ENCODE data around the gene DEFB132.

Gene DEFB132

GRCh38 chr20:297925-298775, 40.6 kb downstream of the DEFB132 start:
- no peak for DNase-seq

DNA sequence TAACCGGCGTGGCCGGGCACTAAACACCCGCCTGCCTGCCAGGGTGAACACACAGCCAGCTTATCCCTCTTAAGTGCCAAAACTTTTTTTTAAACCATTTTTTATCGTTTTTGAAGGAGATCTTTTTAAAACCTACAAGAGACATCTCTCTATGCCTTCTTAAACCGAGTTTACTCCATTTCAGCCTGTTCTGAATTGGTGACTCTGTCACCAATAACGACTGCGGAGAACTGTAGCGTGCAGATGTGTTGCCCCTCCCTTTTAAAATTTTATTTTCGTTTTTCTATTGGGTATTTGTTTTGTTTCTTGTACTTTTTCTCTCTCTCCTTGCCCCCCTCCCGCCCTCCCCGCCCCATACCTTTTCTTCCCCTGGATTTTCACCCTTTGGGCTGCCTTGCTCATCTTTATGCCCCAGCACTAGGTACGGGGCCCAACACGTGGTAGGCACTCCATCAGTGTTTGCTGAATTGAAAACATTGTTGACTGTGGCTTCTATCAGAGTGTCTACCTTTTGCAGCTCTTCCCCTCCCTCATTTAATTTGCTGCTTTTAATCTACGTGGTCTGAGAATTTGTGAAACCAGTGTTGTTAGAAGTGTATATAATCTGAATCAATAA, 41.4 kb downstream of the DEFB132 start:
- no peak for DNase-seq

- DNase-seq, result no peak
These were observed 42.9 kb downstream of the DEFB132 start for GRCh38 chr20:300345-300990.

GRCh38 chr20:301886-302848, 44.6 kb downstream of the DEFB132 start:
- no peak for DNase-seq

- no peak for DNase-seq
These were observed 48.2 kb downstream of the DEFB132 start for GRCh38 chr20:305745-306144.

GRCh38 chr20:308427-309038, 51.0 kb downstream of the DEFB132 start:
- DNase-seq, result no peak

- DNase-seq, result no peak
These were observed 51.8 kb downstream of the DEFB132 start for GRCh38 chr20:309306-309840.

DNA sequence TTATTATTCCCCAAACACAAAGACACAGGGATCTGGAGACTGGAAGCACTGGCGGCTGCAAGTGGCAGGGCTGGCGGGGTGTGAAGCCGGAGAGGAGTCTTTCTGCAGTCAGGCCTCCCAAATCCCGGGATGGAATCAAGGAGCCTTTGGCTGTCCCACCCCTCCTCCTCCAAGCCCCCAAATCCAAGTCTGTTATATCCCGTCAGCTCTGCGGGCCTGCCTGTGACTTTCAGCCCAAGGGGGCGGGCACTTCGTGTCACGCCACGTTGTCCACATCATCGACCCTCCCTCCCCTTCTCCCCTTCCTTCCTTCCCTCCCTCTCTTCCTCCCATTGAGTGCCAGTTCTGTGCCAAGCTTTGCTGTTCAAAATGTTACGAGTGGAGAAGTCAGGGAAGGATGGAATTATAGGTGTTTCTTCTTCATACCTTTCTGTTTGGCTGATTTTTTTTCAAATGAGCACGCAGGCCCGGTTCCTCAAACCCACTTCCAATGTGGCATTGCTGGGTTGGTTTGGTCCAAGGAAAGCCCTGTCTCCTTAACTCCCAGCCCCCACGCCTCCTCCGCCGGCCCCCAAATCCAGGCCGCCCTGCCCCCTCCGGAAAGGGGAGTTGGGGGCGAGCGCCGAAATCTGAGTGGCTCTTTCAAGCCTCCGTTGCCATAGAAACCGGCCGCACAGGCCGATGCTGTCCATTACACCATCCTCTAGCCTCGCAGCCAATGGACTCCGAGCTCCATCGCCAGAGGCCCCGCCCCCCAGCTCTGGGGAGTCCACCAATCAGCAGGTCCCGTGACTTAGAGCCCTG, 52.5 kb downstream of the DEFB132 start:
- peak; percentile 96 for DNase-seq

DNA sequence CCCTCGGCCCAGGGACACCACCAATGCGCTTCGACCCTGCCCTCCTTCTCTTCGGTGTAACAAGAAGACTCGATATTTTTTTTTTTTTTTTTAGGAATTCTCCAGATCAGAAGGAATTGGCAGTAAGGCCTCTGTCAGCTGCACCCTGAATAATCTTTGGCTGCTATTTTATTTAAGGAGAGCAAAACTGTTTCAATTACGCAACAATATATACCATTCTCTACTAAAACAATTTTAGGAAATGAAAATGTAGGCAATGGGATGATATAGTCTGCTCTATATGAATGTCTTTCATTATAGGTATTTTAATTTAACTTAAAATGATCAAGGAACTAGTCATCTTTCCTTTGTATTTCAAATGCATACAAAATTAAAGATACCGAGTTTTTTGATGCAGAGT, 53.1 kb downstream of the DEFB132 start:
- DNase-seq, result no peak

All from NCI-H1694 (cell line).